GM19438 (cell line): Measurements from ENCODE around the gene SULF2.

ENCODE experiments used
- ATAC-seq: cut with Tn5 transposase; IDR thresholded peaks from one replicate; pipeline ENCODE4 v1.9.1; 2021; ENCODE audit warnings: low read depth; ENCODE audit not compliant: unreplicated experiment

Gene SULF2

DNA sequence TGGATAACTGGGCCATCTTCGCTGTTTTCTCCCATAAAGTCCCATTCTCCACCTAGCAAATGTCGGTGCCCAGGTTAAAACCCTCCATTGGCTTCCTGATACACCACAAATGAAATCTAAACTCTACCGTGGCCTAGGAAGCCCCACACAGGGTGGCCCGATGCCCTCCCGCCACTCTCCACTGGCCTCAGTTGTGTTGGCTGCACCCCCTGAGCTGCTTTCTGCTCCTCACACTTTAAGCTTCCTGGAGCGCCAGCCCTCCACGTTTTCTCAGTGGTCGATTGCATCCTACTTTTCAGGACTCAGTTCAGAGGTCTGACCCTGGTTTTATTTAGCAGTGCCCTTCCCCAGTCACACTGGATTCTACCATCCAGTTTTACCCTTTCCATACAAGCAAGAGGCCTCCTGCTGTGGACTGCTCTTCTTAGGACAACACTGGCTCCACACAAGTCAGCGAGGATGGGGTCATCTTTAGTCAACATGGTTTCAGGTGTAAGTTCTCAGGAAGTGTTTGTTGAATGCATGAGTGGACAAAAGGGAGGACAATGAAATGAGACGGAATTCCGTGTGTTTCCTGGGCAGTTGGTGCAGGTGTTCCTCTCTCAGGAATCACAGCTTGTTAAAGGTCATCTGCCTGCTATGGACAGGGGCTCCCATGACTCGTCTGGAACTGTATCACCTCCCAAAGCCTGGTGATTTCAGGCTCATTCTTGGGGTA lies 124.1 kb downstream of the SULF2 start:
- no peak for ATAC-seq

DNA sequence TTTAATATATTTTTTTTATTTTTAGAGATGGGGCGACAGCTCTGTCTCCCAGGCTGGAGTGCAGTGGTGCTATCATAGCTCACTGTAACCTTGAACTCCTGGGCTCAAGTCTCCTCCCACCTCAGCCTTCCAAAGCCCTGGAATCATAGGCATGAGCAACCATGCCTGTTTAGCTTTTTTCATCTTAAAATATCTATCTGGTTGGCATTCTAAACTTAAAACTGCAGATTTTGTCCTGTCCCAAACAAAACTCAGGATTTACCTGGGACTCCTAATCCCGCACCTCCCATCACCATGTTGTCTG lies 124.7 kb downstream of the SULF2 start:
- ATAC-seq, result no peak

DNA sequence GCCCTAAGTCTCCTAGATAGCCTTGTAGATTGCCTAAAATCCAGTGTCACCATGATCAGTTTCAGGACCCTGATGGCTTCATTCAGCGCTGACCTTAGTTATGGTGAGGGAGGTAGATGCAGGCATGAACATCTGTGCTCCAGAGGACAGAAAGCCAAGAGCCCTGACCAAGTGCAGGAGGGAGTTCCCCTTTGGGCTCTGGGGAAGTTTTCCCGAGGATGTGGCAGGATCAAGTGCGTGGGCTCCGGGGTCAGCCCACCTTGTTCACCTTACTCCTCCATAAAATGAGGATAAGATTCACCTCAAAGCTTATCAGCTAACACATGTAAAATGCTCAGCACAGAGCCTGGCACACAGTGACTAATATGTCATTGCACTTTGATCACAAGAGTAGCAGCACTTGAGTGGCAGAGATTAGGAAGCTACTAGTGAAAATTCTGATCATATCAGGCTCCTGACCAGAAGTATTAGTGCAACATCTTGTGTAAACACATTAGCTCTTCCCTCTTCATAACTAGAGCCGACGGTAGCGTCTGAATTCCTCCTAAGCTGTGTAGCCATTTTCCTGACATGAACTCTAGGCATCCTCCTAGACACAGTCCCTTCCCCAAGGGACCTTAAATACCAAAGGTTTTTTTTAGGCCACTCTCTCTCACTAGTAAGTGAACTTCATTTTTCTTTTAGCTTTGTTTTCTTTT lies 125.2 kb downstream of the SULF2 start:
- ATAC-seq, result no peak

DNA sequence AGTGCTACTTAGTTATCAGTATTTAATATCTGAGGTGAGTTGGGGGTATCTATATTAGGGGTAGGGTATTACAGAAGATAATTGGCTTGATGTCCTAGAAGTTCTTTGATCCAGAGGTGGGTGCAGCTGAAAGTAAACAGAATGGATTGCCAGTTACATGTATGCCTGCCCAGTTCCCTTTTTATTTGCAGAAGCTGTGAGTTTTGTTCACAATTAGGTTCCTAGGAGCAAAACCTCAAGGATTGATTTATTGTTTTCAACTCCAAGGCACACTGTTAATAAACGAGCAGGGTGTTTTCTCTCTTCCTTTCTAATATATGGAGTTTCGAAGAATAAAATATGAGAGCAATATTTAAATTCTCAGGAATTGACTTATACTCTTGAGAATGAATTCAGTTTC lies 129.0 kb downstream of the SULF2 start:
- ATAC-seq, result no peak

DNA sequence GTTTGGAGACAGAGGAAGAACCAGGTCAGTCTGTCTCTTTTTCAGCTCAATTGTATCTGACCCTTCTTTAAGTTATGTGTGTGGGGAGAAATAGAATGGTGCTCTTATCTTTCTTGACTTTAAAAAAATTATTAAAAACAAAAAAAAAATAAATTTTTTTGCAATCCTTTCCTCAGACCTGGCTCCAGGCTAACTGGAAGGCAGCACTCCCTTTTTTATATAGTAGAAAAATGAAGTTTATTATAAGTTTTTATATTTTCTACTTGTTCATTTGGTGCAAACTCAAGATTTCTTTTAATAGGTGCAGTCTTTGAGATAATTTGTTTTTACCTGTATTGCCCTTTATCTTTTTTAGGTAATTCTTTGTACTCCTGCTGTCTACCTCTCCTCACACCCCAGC lies 129.6 kb downstream of the SULF2 start:
- no peak for ATAC-seq

DNA sequence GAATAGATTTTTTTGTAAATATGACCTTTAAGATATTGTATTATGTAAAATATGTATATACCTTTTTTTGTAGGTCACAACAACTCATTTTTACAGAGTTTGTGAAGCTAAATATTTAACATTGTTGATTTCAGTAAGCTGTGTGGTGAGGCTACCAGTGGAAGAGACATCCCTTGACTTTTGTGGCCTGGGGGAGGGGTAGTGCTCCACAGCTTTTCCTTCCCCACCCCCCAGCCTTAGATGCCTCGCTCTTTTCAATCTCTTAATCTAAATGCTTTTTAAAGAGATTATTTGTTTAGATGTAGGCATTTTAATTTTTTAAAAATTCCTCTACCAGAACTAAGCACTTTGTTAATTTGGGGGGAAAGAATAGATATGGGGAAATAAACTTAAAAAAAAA lies 130.9 kb downstream of the SULF2 start:
- ATAC-seq, result no peak

DNA sequence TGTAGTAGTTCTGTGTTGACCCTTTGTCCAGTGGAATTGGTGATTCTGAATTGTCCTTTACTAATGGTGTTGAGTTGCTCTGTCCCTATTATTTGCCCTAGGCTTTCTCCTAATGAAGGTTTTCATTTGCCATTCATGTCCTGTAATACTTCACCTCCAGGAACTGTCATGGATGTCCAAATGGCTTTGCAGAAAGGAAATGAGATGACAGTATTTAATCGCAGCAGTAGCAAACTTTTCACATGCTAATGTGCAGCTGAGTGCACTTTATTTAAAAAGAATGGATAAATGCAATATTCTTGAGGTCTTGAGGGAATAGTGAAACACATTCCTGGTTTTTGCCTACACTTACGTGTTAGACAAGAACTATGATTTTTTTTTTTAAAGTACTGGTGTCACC lies 131.4 kb downstream of the SULF2 start:
- ATAC-seq, result no peak

DNA sequence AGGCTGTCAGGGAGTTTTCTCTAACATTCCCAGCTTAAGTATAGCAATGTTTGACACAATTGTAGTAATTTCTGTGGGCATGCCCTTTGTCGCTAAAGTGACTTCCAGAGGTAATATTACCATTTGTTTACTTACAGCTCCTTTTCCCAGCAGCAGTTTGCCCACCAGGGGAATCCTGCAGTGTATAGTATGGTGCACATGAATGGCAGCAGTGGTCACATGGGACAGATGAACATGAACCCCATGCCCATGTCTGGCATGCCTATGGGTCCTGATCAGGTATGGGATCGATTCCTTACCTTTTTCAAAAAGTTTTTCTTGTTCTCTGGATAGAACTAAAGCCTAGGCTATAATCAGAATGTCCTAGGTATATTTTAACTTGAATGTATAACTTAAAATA lies 132.5 kb downstream of the SULF2 start:
- ATAC-seq, result no peak

DNA sequence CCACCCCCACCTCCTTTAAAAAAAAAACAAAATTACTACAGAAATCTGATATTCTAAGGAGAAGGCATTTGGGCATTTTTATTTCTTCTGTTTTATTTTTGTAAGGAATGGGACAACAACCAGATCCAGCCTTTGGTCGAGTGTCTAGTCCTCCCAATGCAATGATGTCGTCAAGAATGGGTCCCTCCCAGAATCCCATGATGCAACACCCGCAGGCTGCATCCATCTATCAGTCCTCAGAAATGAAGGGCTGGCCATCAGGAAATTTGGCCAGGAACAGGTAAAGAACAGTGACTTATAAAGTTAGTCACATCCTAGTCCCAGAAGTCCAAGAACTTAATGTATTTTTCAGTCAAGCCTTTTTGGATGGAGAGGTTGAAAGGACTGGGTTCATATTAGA lies 133.0 kb downstream of the SULF2 start:
- ATAC-seq, result no peak

DNA sequence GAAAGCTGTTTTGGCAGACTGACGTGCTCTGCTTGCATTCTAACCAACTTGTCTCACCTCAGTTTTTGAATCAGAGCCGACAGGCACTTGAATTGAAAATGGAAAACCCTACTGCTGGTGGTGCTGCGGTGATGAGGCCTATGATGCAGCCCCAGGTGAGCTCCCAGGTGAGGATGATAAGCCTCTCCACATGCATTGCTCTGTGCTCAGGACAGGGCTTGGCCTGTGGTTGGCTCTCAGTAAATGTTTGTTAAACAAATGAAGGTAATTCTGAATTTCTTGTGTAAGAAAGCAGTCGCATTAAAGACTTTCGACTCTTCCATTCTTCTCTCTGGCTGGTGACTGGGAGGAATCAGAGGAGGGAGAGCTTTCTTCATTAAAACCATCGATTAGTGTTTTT lies 136.3 kb downstream of the SULF2 start:
- ATAC-seq, result no peak

DNA sequence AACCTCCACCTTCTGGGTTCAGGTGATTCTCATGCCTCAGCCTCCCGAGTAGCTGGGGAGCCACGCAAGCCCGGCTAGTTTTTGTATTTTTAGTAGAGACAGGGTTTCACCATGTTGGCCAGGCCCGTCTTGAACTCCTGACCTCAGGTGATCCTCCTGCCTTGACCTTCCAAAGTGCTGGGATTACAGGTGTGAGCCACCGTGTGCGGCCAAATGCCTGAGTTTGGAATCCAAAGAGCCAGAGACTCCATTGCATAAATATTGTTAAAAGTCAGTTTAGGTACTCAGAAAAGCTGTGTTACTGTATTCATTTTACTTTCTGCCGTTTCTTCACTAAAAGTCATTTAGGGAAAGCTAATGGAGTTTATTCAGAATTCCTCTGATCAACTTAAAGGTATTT lies 137.3 kb downstream of the SULF2 start:
- no peak for ATAC-seq

DNA sequence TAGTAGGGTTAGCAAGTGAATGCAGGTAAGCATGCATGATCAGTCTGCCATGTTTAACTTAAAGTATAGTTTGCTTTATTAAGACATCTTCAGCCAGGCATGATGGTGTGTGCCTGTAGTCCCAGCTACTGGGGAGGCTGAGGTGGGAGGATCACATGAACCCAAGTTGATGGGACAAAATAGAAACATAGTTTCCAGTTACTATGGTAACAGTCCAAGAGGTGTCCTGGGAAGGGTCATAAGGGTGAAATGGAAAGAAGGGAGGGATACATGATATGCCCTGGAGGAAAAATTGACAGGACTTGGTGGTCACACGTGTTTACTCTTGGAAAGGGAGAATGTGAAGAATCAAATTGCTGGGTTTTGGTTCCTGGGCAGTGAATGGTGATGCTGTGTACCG lies 139.6 kb downstream of the SULF2 start:
- no peak for ATAC-seq

DNA sequence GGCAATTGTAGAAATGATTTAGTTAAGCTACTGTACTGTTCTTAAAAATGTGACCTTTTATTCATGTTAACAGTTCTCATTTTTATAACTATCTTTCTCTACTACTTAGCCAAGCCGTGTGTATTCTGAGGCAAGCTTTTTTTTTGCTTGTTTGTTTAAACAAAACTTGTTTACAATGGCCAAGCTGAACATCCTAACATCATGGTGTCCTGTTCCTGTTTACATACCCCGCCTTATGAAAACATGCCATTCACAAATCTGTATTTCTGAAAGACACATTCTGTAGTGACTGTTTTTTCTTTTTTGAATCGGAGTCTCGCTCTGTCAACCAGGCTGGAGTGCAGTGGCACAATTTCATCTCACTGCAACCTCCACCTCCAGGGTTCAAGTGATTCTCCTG lies 142.7 kb downstream of the SULF2 start:
- no peak for ATAC-seq

DNA sequence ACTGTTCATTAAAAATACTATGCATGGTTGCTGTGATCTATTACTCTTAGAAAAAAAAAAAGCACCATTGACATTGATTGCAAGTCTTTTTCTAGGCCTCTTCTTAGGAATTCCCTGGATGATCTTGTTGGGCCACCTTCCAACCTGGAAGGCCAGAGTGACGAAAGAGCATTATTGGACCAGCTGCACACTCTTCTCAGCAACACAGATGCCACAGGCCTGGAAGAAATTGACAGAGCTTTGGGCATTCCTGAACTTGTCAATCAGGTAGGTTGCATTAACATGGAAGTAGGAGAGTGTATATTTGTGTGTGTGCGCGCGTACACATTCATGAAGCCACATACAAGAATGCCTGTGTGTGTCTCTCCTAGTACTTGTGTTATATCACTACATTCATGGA lies 143.2 kb downstream of the SULF2 start:
- ATAC-seq, result no peak

DNA sequence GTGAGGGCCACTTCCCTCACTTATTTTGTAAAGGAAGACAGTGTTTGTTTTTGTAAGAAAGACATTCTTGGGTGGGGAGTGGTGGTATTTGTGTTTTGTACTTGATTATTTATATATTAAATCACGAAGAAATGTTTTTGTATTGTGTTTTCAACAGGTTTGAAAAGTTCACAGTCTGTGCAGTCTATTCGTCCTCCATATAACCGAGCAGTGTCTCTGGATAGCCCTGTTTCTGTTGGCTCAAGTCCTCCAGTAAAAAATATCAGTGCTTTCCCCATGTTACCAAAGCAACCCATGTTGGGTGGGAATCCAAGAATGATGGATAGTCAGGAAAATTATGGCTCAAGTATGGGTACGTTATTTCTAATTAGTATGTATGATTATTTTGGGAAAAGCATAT lies 146.4 kb downstream of the SULF2 start:
- no peak for ATAC-seq

DNA sequence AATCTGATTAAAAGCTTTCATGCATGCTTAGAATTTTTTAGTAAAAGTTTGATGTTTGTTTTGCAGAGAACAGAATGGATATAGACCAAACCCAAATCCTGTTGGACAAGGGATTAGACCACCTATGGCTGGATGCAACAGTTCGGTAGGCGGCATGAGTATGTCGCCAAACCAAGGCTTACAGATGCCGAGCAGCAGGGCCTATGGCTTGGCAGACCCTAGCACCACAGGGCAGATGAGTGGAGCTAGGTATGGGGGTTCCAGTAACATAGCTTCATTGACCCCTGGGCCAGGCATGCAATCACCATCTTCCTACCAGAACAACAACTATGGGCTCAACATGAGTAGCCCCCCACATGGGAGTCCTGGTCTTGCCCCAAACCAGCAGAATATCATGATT lies 150.0 kb downstream of the SULF2 start:
- ATAC-seq, result no peak

DNA sequence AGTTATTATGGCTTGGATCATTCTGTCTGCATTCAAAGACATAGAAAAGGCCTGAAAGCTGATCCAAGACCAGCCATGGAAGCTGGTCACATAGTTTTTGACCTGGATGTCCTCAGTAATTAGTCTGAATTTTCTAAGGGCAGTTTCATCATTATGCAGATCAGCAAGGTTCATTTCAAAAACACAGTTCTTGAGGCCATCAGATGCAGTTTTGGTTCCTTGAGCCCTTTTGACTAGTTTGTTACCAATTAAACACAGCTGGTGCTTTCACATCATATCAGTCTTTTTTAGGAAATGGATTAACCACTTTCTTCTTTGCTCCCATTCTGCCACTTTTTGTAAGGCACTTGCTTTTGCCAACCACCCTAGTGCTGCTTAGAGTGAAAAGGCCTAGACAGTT lies 154.2 kb downstream of the SULF2 start:
- ATAC-seq, result no peak

DNA sequence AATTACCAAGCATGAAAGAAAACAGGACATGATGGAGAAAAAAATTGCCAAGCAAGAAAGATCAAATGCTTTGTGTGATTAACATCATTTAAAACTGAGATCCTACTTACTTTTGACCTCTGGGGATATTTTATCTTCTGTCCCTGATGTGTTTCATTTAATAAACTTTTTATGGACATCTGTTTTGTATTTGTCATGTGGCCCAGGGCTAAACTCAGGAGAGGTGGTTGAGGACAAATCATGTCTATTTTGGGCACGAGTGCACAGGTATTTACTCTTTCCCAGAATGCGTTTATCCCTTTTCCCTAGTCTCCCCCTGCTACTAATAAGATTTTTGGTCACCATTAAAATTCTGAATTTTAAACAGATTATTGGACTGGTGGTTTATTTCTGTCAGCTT lies 155.4 kb downstream of the SULF2 start:
- no peak for ATAC-seq

DNA sequence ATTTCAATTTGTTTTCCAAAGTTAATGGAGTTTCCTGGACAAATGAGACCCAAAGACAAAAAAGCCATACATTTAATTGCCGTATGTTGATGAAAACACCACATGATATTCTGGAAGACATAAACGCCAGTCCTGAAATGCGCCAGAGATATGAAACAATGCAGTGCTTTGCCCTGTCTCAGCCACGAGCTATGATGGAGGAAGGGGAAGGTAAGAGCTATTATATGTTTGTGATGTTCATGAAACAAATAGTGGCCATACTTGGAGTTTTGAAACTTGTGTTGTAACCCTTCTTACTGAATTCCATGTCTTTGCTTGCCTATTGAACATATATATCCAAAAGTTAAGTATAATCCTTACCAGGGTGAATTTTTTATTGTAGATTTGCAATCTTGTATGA lies 157.7 kb downstream of the SULF2 start:
- ATAC-seq, result no peak

DNA sequence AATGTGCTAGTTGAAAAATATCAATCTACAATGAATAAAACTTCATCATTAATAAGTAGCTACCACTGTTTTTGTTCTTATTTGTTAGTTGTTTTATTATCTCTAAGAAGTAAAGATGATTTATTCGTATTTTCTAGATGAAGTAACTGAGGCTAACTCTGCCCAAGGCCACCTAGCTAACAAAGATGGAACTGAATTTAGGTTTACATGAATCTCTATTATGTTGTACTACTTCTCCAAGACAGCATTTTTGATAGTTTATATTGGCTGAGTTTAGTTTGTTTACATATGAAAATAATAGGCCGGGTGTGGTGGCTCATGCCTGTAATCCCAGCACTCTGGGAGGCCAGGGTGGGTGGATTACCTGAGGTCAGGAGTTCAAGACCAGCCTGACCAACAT lies 162.1 kb downstream of the SULF2 start:
- ATAC-seq, result no peak

DNA sequence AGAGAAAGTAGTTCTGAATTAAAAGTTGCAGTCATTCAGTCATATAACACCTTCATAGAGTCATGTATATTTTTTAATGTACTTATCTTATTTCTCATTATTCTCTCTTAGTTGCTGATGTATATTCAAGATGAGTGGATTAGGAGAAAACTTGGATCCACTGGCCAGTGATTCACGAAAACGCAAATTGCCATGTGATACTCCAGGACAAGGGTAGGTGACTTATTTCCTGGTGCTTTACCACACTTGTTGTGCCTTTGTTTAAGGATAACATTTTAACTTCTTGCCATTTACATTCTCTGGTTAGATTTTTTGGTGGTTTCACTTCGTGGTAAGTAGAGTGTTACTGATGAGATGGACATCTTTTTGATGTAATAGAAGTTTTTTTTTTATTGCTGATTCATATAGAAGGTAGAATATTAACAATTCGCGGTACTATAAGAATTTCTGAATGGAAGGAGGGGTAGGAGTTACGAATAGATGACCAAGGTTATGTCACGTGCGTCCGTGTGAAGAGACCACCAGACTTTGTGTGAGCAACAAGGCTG lies 163.1 kb downstream of the SULF2 start:
- no peak for ATAC-seq
